ENCODE data around the gene KCNJ11. TPM values are rescaled to one million over a fixed set of nuclear protein-coding genes. Genes with fewer than 3 reads are reported as not detected.

The KCNJ11 gene
- total and polyA plus RNA-seq, 12 donors = 0.11 to 3.2 (median 1.4) TPM

DNA sequence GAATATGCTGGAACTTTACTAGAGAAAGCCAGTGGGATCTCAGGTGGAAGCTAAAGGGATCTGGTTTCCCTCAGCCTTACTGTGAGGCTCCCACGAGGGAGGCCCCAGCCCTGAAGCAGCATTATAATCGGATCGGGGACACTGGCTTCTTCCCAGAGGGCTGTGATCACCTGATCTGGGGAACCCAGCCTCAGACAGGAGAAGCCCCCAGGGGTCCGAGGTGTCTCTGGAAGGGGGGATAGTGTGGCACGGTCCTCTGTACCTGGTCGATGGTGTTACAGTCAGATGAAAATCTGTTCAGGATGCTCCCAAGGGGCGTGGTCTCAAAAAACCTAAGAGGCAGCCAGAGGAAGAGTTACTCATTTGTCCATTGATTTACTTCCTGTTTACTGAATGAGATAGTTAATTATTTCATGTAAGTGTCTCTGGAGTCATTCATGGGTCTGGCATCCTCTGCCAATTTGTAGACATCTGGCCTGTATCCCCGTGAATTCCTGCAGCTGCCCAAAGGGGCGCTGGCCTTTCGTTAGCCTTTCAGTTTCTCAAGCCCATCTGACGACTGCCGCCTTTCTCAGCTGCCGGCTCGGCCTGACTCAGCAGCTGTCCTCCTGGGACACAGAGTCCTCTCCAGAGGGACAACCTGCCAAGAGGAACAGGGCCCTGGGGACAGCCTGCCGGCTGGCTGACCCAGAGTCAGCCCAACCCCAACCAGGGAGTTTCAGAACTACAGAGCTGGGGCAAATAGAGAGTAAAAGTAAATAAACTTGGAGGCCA, 17.0 kb upstream of the KCNJ11 start:
- H3K36me3 ChIP-seq (replicated peaks in 1 of 2) = no peaks in the 10 kb centered on the region
- TF ChIP-seq CTCF (IDR thresholded peaks at IDR 0.05) (peak in 4 of 6 experiments; percentile 11 to 42 (median 32)), POLR2A (IDR thresholded peaks at IDR 0.05) (no peak)
- H3K4me1 ChIP-seq (replicated peaks in 1 of 2) = peaks cover 0 to 16% of the 10 kb centered on the region in 2 donors
- H3K27ac ChIP-seq = peak overlapping the region in 4 of 5 donors; percentile 41 to 82 (median 67)
- peak; percentile 57 to 96 (median 86) for DNase-seq
- no peaks in the 10 kb centered on the region for H3K9me3 ChIP-seq (replicated peaks in 1 of 3)
- WGBS, 4 donors = 39 to 55% (median 51%) methylated on average over 14 to 15 of the region's 15 CpGs
- no peaks in the 10 kb centered on the region for H3K27me3 ChIP-seq
- H3K4me3 ChIP-seq = no peak overlapping the region
- intact Hi-C loops (cut with DNase I) = no loop called here

DNA sequence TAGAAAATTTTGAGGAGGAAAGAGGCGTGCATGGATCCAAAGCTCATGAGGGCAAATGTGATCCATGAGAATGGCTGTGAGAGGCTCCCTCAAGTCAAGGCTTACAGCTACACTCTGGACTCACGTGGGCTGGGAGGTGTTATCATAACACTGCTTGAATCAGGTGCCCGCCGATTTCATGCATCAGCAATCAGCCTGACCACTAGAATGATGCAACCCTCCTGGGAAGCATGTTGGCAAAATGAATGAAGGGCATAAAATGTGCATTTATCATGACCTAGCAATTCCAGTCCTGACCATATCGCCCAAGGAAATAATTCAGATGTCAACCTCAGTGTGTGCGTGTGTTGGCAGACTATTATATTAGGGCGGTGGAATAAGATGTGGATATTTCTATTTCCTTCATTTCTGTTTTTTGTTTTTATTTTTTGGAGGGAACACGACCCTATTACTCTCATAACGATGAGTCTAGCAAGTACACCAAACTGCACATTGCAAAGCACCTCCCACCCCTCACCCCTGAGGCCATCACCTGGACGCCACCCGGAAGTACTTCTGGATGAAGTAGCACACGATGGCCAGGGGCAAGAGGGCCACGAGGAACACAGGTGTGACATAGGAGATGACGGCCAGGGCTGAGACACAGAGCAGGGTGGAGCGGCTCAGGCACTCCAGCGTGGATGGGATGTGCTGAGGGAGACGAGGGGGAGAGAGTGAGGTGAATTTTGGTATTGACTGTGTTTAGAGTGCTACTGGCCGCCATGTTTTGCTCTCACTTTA, 15.7 kb upstream of the KCNJ11 start:
- no peaks in the 10 kb centered on the region for H3K36me3 ChIP-seq (replicated peaks in 1 of 2)
- no peak for DNase-seq
- no peak for TF ChIP-seq POLR2A (IDR thresholded peaks at IDR 0.05)
- no peak for TF ChIP-seq CTCF (IDR thresholded peaks at IDR 0.05)
- H3K9me3 ChIP-seq (replicated peaks in 1 of 3) = no peaks in the 10 kb centered on the region
- no peaks in the 10 kb centered on the region for H3K27me3 ChIP-seq
- WGBS, 4 donors = 82 to 85% (median 83%) methylated on average over 18 of the region's 18 CpGs
- intact Hi-C loops (cut with DNase I) = no loop called here
- peaks cover 0 to 16% of the 10 kb centered on the region in 2 donors for H3K4me1 ChIP-seq (replicated peaks in 1 of 2)
- H3K27ac ChIP-seq = no peak overlapping the region
- no peak overlapping the region for H3K4me3 ChIP-seq

DNA sequence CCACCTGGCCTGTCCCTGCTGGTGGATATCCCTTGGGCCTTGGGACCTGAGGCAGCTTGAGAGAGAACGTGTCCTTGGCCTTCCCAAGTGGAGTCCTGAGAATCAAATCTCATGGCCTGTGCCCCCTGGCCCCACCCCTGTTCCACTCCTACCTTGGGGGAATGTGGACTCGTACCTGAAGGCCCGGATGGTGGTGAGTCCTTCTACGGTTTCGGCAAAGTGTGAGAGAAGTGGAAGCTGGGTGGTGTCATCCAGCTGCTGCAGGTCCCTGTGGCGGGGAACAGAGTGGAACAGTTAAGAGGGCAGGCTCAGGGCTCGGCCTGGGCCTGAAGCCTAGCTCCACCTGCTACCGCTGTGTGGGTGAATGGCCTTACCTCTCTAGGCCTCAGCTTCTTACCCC, 14.0 kb upstream of the KCNJ11 start:
- no peak for DNase-seq
- no peaks in the 10 kb centered on the region for H3K9me3 ChIP-seq (replicated peaks in 1 of 3)
- no peaks in the 10 kb centered on the region for H3K36me3 ChIP-seq (replicated peaks in 1 of 2)
- H3K27me3 ChIP-seq = no peaks in the 10 kb centered on the region
- H3K27ac ChIP-seq = no peak overlapping the region
- 90 to 96% (median 93%) methylated on average over 7 to 8 of the region's 8 CpGs for WGBS, 4 donors
- H3K4me3 ChIP-seq = no peak overlapping the region
- TF ChIP-seq POLR2A (IDR thresholded peaks at IDR 0.05) (no peak), CTCF (IDR thresholded peaks at IDR 0.05) (no peak)
- intact Hi-C loops (cut with DNase I) = no loop called here
- peaks cover 0 to 16% of the 10 kb centered on the region in 2 donors for H3K4me1 ChIP-seq (replicated peaks in 1 of 2)

GRCh38 chr11:17401841-17402240, 13.4 kb upstream of the KCNJ11 start:
- intact Hi-C loops (cut with DNase I) = no loop called here
- Histone ChIP-seq H3K27ac (no peak overlapping the region), H3K27me3 (no peaks in the 10 kb centered on the region), H3K9me3 (replicated peaks in 1 of 3) (no peaks in the 10 kb centered on the region), H3K4me3 (no peak overlapping the region), H3K36me3 (replicated peaks in 1 of 2) (no peaks in the 10 kb centered on the region), H3K4me1 (replicated peaks in 1 of 2) (peaks cover 0 to 16% of the 10 kb centered on the region in 2 donors)
- TF ChIP-seq POLR2A (IDR thresholded peaks at IDR 0.05) = no peak
- no peak for TF ChIP-seq CTCF (IDR thresholded peaks at IDR 0.05)
- 77 to 91% (median 86%) methylated on average over 8 of the region's 8 CpGs for WGBS, 4 donors
- DNase-seq = no peak

Data from adrenal gland (tissue), 12 donors.